Measurements from ENCODE around the gene TLX3.

Gene TLX3

DNA sequence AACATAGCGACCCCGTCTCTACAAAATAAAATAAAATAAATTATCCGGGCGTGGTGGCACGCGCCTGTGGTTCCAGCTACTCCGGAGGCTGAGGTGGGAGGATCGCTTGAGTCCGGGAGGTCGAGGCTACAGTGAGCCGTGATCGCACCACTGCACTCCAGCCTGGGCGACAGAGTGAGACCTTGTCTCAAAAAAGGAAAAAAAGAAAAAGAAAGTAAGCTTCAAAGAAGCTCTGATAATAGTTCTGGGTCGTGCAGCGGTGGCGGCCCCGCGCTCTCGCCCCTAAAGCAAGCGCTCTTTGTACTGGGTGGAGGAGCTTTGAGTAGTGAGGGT, 6.8 kb downstream of the TLX3 start:
- TF ChIP-seq, protein P1, sequence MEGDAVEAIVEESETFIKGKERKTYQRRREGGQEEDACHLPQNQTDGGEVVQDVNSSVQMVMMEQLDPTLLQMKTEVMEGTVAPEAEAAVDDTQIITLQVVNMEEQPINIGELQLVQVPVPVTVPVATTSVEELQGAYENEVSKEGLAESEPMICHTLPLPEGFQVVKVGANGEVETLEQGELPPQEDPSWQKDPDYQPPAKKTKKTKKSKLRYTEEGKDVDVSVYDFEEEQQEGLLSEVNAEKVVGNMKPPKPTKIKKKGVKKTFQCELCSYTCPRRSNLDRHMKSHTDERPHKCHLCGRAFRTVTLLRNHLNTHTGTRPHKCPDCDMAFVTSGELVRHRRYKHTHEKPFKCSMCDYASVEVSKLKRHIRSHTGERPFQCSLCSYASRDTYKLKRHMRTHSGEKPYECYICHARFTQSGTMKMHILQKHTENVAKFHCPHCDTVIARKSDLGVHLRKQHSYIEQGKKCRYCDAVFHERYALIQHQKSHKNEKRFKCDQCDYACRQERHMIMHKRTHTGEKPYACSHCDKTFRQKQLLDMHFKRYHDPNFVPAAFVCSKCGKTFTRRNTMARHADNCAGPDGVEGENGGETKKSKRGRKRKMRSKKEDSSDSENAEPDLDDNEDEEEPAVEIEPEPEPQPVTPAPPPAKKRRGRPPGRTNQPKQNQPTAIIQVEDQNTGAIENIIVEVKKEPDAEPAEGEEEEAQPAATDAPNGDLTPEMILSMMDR (IDR thresholded peaks at IDR 0.05; ENCODE audit: insufficient read depth, missing control alignments), result no peak
- no peak for FAIRE-seq
- DNase-seq (ENCODE audit: insufficient read length, low spot score), result no peak

DNA sequence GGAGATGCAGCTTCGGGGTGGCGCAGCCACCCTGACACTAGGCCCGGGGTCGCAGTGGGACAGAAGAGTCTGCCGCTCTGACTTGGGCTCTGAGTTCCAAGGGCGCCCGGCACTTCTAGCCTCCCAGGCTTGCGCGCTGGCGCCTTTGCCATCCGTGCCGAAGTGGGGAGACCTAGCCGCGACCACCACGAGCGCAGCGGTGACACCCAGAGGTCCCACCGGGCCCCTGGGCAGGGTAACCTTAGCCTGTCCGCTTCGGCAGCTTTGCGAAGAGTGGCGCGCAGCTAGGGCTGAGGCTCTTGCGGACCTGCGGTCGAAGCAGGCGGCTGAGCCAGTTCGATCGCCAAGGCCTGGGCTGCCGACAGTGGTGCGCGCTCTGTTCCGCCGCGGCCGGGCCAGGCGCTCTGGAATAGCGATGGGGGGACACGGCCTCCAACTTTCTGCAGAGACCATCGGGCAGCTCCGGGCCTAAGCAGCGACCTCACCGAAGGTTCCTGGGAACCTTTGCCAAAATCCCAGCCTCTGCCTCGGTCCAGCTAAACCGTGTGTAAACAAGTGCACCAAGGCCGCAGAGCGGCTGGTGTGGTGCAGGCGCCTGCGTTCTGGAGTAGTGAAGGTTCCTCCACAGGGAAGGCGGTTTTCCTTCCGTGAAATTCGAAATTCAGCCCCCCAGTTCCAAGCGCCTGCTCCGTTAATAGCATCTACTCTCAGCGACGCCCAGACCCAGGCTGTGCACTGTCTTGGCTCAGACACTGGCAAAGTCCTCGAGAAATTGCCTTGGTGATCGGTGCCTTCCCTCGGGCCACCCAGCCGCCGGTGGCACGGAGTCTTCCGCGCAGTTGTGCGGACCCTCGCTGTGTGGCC, 7.4 kb downstream of the TLX3 start:
- DNase-seq (ENCODE audit: insufficient read length, low spot score) (no peak), FAIRE-seq (no peak)
- TF ChIP-seq, protein P1 (IDR thresholded peaks at IDR 0.05; ENCODE audit: insufficient read depth, missing control alignments), result no peak

DNA sequence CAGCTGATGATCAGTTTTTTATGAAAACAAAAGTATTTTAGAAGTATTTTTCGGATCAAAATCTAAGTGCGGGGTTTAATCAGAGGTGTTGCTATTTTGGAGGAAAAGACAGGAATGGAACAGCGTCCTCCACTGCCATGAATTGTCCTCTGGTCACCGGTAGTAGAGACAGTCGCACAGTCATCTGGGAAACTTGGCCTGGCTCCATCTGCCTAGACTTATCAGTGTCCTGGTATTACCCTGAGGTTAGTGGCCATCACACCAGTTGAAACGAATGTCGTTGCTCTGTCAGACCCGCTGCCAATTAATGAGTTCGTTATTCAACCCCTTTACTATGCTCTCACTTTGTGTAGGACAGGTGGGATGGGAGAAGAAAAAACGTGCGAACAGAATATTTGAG, 8.2 kb downstream of the TLX3 start:
- FAIRE-seq, result no peak
- TF ChIP-seq, protein P1 (IDR thresholded peaks at IDR 0.05; ENCODE audit: insufficient read depth, missing control alignments), result no peak
- no peak for DNase-seq (ENCODE audit: insufficient read length, low spot score)

DNA sequence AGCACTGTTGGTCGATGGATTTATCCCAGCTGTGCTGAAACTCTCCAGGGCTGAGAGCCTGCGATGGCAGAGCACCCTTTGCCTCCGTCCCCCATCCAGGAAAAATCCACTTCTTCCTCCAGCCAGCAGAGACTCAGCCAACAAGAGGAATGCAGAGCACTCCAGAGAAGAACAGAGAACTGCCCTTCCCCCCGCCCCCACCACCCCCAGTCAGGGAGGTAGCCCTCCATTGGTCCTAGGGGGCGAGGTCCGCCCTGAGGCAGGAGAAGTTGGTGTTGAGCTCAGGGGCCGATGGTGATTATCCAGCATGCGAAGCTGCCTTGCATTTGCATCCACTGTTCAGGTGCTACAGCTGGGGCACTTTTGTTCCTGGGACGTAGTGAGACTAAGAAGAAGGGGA, 9.0 kb downstream of the TLX3 start:
- TF ChIP-seq, protein P1 (IDR thresholded peaks at IDR 0.05; ENCODE audit: insufficient read depth, missing control alignments), result no peak
- DNase-seq (ENCODE audit: insufficient read length, low spot score) (no peak), FAIRE-seq (no peak)

DNA sequence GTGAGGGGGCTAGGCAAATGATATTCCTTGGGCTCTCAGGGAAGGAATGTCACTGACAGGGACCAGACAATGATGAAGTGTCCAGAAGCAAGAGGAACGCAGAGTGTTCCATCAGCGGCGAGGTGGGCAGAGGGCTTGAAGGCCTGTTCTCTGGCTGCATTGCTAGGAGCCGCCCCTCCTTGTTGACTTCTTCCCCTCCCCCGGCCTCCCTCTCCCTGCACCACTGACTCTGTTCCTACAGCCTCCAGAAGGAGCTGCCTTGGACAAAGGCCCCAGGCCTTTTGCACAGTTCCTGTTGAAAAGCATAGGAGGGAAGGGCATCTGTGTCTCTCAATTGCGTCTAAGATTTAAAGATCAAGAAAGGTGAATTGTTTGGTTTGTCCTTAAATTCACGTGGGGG, 12.4 kb downstream of the TLX3 start:
- DNase-seq (ENCODE audit: insufficient read length, low spot score) (no peak), FAIRE-seq (no peak)
- TF ChIP-seq, protein P1 (IDR thresholded peaks at IDR 0.05; ENCODE audit: insufficient read depth, missing control alignments), result no peak

DNA sequence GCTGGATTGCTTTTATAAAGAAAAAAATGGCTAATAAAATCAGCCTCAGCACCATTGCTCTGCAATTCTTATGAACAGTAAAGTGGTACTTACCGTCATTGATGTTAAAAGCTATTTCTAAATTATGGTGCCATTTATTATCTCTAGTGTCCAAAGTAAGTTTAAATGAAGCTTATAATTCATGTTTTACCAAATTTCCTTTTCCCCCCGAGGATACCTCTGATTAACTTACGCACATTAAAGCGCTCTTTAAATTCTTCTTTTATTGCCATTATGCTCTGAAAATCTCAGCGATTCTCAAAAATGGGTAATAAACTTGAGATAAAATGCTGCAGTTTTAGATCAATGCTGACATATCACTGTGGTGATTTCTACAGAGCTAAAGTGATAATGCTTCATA, 13.5 kb downstream of the TLX3 start:
- FAIRE-seq, result no peak
- TF ChIP-seq, protein P1 (IDR thresholded peaks at IDR 0.05; ENCODE audit: insufficient read depth, missing control alignments), result no peak
- DNase-seq (ENCODE audit: insufficient read length, low spot score), result no peak

DNA sequence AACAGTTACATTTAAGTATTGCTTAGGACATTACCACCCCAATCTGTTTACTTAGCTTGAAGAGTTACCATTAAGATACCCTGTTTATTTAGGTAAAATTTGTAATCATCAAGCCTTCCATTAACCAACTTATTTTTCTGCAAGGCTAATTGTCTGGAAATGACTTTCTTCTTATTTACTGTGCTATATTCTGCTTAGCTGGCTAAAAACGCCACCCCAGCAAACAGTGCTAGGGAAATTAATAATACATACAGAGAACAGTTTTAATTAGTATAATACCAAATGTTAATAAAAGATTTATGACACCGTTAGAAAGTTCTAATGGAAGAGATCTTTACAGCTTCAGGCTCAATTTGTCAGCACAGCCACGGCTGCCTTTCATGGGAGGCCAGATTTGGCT, 14.0 kb downstream of the TLX3 start:
- FAIRE-seq (no peak), DNase-seq (ENCODE audit: insufficient read length, low spot score) (no peak)
- TF ChIP-seq, protein P1 (IDR thresholded peaks at IDR 0.05; ENCODE audit: insufficient read depth, missing control alignments), result no peak
